Right renal pelvis (tissue), 4 donors: Measurements from ENCODE around the gene SNAP47. TPM values are rescaled to one million over a fixed set of nuclear protein-coding genes. Genes with fewer than 3 reads are reported as not detected.

Source experiments
- DNase-seq, 4 donors: peaks; one replicate each; pipeline ENCODE4 v3.0.0-alpha.2; 2013; ENCODE audit warnings: low read depth in 4 of 4, low spot score in 3 of 4, missing footprints in 1 of 4
- polyA plus RNA-seq, 4 donors: library from polyadenylated mRNA; unstranded; fragments of 120-200 nt; gene quantifications; one replicate each; pipeline ENCODE4 v1.2.1, GENCODE V29; 2013; ENCODE audit not compliant: insufficient read length in 4 of 4

The SNAP47 gene
- polyA plus RNA-seq, 4 donors: 39.8 to 47.7 (median 42.9) TPM

DNA sequence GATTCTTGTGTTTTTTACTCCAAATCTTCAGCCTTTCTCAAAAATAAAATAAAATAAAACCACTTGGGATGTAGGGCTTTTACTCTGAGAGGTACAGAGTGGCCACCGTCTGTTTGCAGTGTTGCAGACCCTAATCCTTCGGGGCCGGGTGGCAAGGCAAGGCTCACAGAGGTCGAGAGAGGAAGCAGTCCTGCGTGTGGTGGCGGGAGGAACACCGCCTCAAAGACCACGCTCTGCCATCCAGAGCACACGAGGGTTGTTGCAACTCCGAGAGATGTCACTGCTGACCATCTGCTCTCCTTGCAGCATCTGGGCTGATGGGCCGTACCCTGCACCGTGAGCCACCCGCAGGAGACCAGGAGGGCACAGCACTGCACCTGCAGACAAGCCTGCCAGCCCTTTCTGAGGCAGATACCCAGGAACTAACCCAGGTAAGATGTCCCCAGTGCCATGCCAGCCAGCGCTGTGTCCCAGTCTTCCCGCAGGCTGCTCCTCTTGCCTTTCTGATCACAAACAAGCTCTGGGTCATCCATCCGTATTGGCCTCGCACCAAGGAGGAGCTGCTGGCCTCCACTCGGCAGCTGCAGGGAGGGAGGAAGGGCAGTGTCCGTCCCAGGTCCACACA, 31.5 kb downstream of the SNAP47 start:
- DNase-seq: no peak

DNA sequence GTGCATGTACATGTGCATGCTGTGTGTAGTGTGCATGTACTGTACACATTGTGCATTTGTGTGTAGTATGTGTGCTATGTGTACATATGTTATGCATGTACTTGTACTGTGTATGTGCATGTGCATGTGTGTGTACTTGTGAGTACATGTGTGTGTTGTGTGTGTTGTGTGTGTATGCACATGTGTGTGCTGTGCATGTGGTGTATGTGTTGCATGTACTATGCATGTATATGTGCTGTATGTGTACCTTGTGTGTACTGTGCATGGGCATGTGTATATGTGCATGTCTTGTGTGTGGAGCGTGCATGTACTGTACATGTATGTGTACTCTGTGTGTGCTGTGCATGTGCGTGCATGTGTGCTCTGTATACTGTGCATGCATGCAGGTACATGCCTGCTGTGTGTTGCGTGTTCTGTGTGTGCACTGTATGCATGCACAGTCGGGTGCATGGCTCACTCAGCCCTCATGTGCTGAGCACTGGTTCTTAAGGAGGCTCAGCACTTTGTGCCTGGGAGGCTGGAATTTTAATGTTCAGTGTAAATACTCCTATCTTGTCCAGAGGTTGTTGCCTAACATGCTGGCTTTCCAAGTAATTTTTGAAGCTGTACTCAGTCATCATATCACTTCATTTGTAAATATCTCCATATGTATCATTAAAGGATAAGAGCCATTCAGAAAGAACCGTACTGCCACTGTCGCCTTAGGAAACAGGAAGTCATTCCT, 32.3 kb downstream of the SNAP47 start:
- no peak for DNase-seq

DNA sequence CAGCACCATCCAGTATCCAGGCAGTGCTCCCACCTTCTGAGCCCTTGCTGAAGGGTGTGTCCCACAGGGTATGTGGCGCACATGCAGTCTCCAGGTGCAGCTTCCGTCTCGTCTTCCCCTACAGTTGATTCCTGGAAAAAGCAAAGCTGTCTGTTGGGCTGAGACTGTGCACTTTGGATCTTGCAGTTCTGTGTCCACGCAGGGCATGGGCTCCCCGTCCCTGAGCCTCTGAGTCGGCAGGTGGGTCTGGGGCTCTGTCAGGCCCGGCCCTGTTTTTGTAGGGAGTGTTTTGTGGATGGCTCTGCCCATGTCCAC, 32.8 kb downstream of the SNAP47 start:
- no peak for DNase-seq

DNA sequence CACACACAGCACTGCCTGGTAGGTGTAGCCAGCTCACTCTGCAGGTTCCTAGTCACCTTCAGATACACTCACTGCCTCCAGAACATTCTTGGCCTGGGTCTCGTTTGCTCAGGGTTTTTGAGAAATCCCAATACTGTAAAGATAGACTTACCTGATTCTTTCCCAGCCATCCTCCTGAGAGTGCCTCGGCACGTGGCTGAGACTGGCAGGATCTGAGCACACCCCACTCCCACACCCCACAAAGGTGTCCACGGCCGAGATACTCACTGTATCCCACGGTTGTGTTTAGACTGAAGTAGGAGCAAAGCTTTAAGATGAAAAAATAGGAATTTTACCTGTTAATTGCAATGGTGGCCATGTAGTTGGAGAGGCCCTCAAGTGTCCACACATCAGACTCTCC, 33.4 kb downstream of the SNAP47 start:
- DNase-seq: no peak

DNA sequence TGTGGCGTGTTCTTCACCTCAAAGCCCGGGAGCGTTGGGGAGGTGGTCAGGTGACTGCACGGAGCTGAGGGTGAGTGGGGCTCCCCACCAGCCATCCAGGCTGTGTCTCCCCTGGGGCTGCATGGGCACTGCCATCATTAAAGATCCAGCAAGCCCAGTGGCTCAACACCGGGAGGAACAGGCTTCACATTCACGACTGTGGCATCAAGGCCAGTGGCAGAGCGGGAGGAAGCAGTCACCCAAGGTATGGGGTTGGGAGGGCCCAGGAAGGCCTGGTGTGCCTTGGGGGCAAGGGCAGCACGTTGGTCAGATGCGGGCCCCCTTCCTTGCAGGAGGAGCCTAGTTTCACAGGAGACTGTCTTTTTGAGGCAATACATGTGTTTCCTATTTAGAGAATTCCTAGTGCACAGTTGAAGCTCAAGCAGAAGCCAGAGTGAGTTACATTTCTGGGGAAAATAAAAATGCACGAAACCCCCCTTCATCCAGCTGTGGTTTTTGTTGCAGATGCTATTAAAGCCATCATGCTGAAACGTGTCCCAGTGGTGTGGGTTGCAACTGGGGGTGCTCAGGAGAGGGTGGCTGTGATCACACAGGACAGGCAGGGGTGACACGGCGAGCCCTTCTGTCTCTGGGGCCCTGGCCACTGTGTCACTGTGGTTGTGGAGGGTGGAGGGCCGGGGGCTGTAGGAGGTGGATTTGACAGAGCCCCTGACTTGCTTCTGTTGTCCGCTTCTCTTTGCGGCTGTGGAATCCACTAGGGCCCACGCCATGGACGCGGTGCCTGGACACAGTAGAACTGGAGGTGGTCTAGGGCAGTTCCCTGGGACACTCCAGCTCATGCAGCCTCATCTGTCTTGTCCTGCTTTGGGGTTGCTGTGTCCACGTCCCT, 34.1 kb downstream of the SNAP47 start:
- DNase-seq: no peak

GRCh38 chr1:227769936-227770494, 34.8 kb downstream of the SNAP47 start:
- DNase-seq: no peak

GRCh38 chr1:227770812-227771211, 35.6 kb downstream of the SNAP47 start:
- DNase-seq: no peak

DNA sequence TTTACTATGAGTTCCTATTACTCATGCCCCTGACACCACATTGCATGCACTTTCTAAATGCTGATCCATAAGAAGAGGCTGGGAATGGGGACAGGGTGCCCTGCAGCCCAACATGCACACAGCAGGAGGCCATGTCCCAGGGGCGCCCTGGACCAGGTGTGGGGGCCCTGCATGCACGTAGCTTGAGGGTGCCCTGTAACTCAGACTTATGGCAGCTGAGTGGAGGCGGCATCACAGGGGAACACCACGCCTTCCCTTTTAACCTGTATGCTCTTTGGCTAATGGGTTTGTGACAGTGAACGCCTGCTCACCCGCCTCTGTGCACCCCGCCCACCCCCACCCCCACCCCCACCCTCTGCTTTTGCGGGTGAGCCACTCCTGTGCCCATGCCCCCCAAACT, 36.1 kb downstream of the SNAP47 start:
- no peak for DNase-seq

DNA sequence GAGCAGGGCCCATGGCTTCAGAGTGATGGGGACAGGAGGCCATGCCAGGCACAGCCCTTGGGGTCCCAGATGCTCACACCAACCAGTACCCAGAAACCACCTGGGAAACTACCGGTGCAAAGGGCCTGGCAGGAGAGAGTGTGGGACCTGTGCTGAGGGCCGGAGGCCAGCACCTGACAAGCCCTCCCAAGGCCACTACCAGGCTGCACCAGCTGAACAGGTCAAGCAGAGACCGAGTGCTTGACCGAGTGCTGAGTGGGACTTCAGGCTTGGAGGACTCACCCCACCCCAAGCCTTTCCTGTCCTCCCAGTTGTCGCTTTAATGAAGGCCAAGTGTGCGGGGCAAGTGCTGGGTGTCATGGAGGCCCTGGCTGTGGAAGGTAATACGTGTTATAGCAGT, 36.5 kb downstream of the SNAP47 start:
- DNase-seq: no peak

DNA sequence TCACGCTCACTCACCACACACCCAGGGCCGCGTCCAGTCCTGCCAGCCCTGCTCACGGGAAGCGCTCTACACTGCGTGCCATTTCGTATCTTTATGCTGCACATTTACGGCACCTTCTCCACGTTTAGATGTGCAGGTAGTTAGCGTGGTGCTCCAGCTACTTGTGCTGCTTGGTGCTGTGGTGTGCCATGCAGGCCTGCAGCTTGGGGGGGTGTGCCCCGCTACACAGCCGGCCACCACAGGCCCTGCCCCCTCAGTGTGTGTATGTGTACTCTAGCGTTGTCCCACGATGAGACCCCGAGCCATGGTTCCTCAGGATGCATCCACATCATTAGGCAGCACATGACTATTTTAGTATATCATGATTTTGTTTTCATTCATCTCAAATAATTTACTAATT, 38.3 kb downstream of the SNAP47 start:
- no peak for DNase-seq

DNA sequence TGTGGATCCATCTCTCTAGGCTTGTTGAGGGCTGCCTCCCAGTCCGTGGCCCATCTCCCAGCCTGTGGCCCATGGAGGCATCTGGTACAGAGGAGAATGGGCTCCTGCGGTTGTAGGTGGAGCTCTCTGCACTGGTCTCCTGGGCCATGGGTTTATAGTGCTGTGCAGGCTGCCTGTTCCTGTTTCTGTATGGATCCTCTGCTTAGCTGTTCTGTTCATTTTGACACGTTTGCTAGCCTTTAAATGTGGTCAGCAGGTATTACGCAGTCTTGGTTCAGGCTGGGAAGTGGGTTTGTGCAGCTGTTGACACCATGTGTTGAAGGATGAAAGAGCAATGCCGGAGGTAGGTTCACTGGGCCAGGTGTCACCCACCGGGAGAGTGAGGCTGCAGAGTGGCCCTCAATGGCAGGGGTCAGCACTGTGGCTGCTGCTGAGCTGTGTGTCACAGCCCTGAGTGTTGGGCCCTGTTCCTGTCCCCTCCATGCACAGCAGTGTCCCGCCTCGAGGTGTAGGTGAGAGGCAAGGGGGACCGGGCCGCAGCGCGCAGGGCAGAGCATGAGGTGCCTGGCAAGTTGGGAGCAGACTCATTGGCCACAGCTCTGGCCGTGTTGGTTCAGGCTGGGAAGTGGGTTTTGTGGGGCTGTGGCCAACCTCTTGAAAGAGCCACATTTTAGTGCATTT, 39.0 kb downstream of the SNAP47 start:
- no peak for DNase-seq

DNA sequence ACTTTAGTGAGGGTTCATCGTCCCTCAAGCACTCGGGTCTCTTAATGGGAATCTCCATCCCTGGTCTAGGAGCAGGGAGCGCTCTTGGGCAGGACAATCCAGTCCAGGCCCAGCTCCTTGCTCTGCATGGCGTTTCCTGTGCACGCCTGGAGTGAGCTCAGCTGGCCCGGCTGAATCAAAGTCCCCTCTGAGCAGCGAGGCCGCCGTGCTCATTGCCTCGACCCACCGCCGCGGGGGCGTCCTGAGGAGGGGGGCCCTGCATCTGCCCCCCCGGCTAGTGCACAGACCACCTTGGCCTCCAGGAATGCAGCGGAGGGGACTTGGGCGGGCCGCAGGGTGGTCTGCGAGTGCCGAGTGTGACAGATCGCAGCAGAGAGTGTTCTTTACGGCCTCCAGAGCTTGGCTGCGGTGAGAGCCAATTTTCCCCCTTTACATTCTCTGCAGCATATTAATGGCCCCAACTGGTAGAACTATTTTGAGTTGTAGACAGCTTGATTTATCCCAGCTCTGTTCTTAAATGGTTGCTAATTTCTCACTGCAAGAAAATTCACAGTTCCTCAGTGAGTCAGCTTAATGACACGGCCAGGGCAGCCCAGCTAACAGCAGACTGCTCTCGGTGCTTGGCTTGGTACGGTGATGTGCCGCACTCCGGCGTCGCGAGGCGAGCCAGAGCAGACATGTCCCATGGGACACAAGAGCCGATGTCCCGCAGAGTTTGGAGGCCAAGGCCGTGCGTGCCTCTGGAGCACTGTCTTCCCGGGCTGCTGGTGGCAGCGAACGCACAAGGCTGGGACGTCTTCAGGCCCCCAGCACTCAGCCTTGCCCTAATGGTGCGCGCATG, 39.8 kb downstream of the SNAP47 start:
- no peak for DNase-seq

- DNase-seq: no peak
Observed at GRCh38 chr1:227775841-227776240, 40.6 kb downstream of the SNAP47 start.

DNA sequence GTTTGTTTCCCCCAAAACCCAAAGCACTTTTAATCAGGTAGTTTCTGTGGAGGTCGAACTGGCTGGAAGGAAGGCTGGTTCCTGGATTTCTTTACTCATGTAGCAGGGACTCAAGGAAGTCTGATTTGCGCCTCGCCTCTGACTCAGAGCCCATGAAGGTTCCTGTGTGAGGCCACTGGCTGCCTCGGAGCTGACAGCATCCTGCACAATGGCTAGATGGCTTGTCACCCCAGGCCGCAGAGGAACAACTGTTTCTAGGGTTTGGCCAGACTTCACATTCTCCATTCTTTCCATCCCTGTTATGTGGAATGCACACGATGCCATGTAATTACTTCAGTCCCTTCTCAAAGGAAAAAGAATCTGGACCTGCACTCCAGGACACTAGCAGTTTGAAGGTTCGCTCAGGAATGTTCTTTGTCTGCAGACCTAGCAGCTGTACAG, 41.1 kb downstream of the SNAP47 start:
- no peak for DNase-seq

DNA sequence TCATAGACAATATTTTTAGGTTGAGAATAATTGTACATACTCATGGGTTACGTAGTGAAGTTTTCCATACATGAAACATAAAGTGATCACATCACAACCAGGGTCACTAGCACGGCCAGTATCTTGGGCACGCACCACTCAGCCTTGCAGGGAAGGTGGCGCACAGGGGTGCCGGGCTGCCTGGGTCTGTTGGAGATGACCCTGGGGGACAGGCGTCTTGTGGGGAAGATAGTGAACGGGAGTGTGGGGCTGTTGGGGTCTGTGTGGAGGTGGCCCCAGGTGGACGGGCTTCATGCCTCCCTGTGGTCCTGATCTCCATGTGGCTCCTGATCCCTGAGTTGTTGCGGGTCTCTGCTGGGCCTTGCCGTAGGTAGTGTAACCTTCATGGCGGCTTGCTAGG, 41.9 kb downstream of the SNAP47 start:
- DNase-seq: no peak

DNA sequence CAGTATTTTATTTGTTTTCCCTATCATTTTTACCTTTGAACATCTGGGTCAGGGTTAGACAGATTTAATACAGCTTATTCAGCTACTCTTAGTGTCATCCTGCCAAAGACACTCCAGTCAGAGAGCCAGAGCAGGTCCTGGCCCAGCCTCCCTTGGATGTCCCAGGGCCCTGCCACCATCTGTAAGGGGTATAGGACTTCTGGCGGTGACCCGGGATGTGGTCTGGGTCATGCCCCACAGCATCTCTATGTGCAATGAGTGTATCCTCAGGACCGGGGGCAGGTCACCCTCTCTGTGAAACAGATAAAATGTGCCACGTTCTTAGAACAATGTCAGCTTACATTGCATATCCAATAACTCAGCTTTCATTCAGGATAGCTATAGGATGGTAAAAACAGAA, 42.4 kb downstream of the SNAP47 start:
- DNase-seq: no peak

GRCh38 chr1:227778401-227778947, 43.2 kb downstream of the SNAP47 start:
- no peak for DNase-seq

- DNase-seq: no peak
Observed at GRCh38 chr1:227779021-227779441, 43.8 kb downstream of the SNAP47 start.

GRCh38 chr1:227779685-227780084, 44.5 kb downstream of the SNAP47 start:
- DNase-seq: no peak
